Measurements from ENCODE around the gene H2AZ2.

The H2AZ2 gene

GRCh38 chr7:44889086-44889781 is 41.3 kb upstream of the H2AZ2 start:
- H3K4me2 ChIP-seq (ENCODE audit: low read depth, low read length): no peak overlapping the region
- peaks cover 9% of the 10 kb centered on the region for H3K79me2 ChIP-seq (ENCODE audit: low read length)
- no peak overlapping the region for H3K27ac ChIP-seq (ENCODE audit: low read length)
- DNase-seq: no peak
- H3K4me1 ChIP-seq (ENCODE audit: low read length): peaks cover 3% of the 10 kb centered on the region
- H3K9me3 ChIP-seq (replicated peaks; ENCODE audit: insufficient read depth, low read length): no peaks in the 10 kb centered on the region
- H3K9ac ChIP-seq (ENCODE audit: low read length): no peak overlapping the region
- peaks cover 10% of the 10 kb centered on the region for H3F3A ChIP-seq (ENCODE audit: insufficient read depth, low read length)
- TF ChIP-seq EZH2 (optimal IDR thresholded peaks at IDR 0.05; ENCODE audit: low read depth, low read length) (no peak), EZH2phosphoT487 (IDR thresholded peaks at IDR 0.05; ENCODE audit: low read length) (no peak), CTCF (IDR thresholded peaks at IDR 0.05; ENCODE audit: low read length) (no peak)
- H3K27me3 ChIP-seq (replicated peaks; ENCODE audit: insufficient read depth, low read length): no peaks in the 10 kb centered on the region
- no peaks in the 10 kb centered on the region for H3K9me2 ChIP-seq (replicated peaks; ENCODE audit: insufficient read depth, low read length)
- H3K4me3 ChIP-seq (ENCODE audit: low read length): no peak overlapping the region
- no peaks in the 10 kb centered on the region for H3K36me3 ChIP-seq (replicated peaks; ENCODE audit: insufficient read depth, low read length)
- no peak overlapping the region for H2AFZ ChIP-seq (ENCODE audit: low read length)
- H4K20me1 ChIP-seq (ENCODE audit: insufficient read depth, low read length): no peaks in the 10 kb centered on the region

GRCh38 chr7:44887293-44887692 is 39.4 kb upstream of the H2AZ2 start:
- Histone ChIP-seq H3K9ac (ENCODE audit: low read length) (no peak overlapping the region), H3K27me3 (replicated peaks; ENCODE audit: insufficient read depth, low read length) (no peaks in the 10 kb centered on the region), H3K27ac (ENCODE audit: low read length) (no peak overlapping the region), H2AFZ (ENCODE audit: low read length) (no peak overlapping the region), H3K4me3 (ENCODE audit: low read length) (no peak overlapping the region), H3K9me2 (replicated peaks; ENCODE audit: insufficient read depth, low read length) (no peaks in the 10 kb centered on the region), H3F3A (ENCODE audit: insufficient read depth, low read length) (peaks cover 13% of the 10 kb centered on the region), H3K9me3 (replicated peaks; ENCODE audit: insufficient read depth, low read length) (no peaks in the 10 kb centered on the region), H3K79me2 (ENCODE audit: low read length) (peaks cover 28% of the 10 kb centered on the region), H4K20me1 (ENCODE audit: insufficient read depth, low read length) (no peaks in the 10 kb centered on the region), H3K4me1 (ENCODE audit: low read length) (peaks cover 23% of the 10 kb centered on the region), H3K4me2 (ENCODE audit: low read depth, low read length) (no peak overlapping the region), H3K36me3 (replicated peaks; ENCODE audit: insufficient read depth, low read length) (0 out of 2 replicates have a peak, but pooled peaks cover 9% of the 10 kb centered on the region)
- no peak for DNase-seq
- no peak for TF ChIP-seq EZH2 (optimal IDR thresholded peaks at IDR 0.05; ENCODE audit: low read depth, low read length)
- no peak for TF ChIP-seq EZH2phosphoT487 (IDR thresholded peaks at IDR 0.05; ENCODE audit: low read length)
- TF ChIP-seq CTCF (IDR thresholded peaks at IDR 0.05; ENCODE audit: low read length): no peak

GRCh38 chr7:44885394-44886317 is 37.8 kb upstream of the H2AZ2 start, which contains the start of gene PURB:
Gene PURB (minus strand): TSS chr7:44885530. CDS start chr7:44885348, 182 bp downstream.
- TF ChIP-seq EZH2 (optimal IDR thresholded peaks at IDR 0.05; ENCODE audit: low read depth, low read length) (no peak), CTCF (IDR thresholded peaks at IDR 0.05; ENCODE audit: low read length) (no peak), EZH2phosphoT487 (IDR thresholded peaks at IDR 0.05; ENCODE audit: low read length) (no peak)
- Histone ChIP-seq H3K9ac (ENCODE audit: low read length) (peak within 1 kb of the TSS; percentile 89), H3K36me3 (replicated peaks; ENCODE audit: insufficient read depth, low read length) (0 out of 2 replicates have a peak, but pooled peaks cover 9% of the 10 kb centered on the region), H3K79me2 (ENCODE audit: low read length) (peaks cover 44% of the 10 kb centered on the region), H2AFZ (ENCODE audit: low read length) (peak within 1 kb of the TSS; percentile 74), H4K20me1 (ENCODE audit: insufficient read depth, low read length) (0 out of 2 replicates have a peak, but pooled peaks cover 4% of the 10 kb centered on the region), H3K27me3 (replicated peaks; ENCODE audit: insufficient read depth, low read length) (no peaks in the 10 kb centered on the region), H3K9me3 (replicated peaks; ENCODE audit: insufficient read depth, low read length) (no peaks in the 10 kb centered on the region), H3K9me2 (replicated peaks; ENCODE audit: insufficient read depth, low read length) (no peaks in the 10 kb centered on the region), H3F3A (ENCODE audit: insufficient read depth, low read length) (peaks cover 20% of the 10 kb centered on the region), H3K4me2 (ENCODE audit: low read depth, low read length) (peak within 1 kb of the TSS; percentile 98), H3K4me3 (ENCODE audit: low read length) (peak within 1 kb of the TSS; percentile 83), H3K4me1 (ENCODE audit: low read length) (peaks cover 38% of the 10 kb centered on the region), H3K27ac (ENCODE audit: low read length) (peak within 1 kb of the TSS; percentile 97)
- peak; percentile 97 for DNase-seq
